Activated CD8-positive, alpha-beta memory T cell treated with anti-CD3 and anti-CD28 coated beads for 24 hours (primary cell): ENCODE measurements around the gene PHOSPHO1.
"Not testable (repeated sequence)": the region's sequence is repeated elsewhere in the genome, so short reads cannot be mapped to it uniquely, and the experiment has no call there.

Source experiments
- DNase-seq: peaks from one replicate; pipeline ENCODE4 v3.0.0-alpha.2; 2020

The PHOSPHO1 gene

GRCh38 chr17:49191409-49191916 is 39.1 kb downstream of the PHOSPHO1 start:
- no peak for DNase-seq

- no peak for DNase-seq
These were observed 39.7 kb downstream of the PHOSPHO1 start for GRCh38 chr17:49190932-49191331.

GRCh38 chr17:49187301-49187700 is 43.3 kb downstream of the PHOSPHO1 start:
- DNase-seq, result no peak

GRCh38 chr17:49185381-49185780 is 45.2 kb downstream of the PHOSPHO1 start:
- DNase-seq, result not testable (repeated sequence)

GRCh38 chr17:49184522-49184921 is 46.1 kb downstream of the PHOSPHO1 start:
- DNase-seq, result not testable (repeated sequence)

GRCh38 chr17:49183801-49184200 is 46.8 kb downstream of the PHOSPHO1 start:
- no peak for DNase-seq

- no peak for DNase-seq
These were observed 47.2 kb downstream of the PHOSPHO1 start for GRCh38 chr17:49183341-49183740.

- no peak for DNase-seq
These were observed 49.5 kb downstream of the PHOSPHO1 start for GRCh38 chr17:49180998-49181635.

GRCh38 chr17:49180303-49180702 is 50.3 kb downstream of the PHOSPHO1 start:
- peak; percentile 89 for DNase-seq

GRCh38 chr17:49175978-49176377 is 54.6 kb downstream of the PHOSPHO1 start:
- DNase-seq, result not testable (repeated sequence)
